Colonic mucosa (tissue), 4 donors: ENCODE measurements around the gene MCF2. TPM values are rescaled to one million over a fixed set of nuclear protein-coding genes. Genes with fewer than 3 reads are reported as not detected.

Experiments used
- DNase-seq: peaks from one replicate; pipeline ENCODE4 v3.0.0-alpha.2; 2020
- H3K27ac ChIP-seq: fragments of 200-600 bp; one replicate; pipeline ENCODE4 v1.8.0; 2021
- H3K27me3 ChIP-seq: fragments of 200-600 bp; one replicate; pipeline ENCODE4 v1.8.0; 2021
- H3K36me3 ChIP-seq: fragments of 200-600 bp; one replicate; pipeline ENCODE4 v1.8.0; 2021
- H3K4me1 ChIP-seq: fragments of 200-600 bp; one replicate; pipeline ENCODE4 v1.8.0; 2021; ENCODE audit warnings: mild to moderate bottlenecking
- H3K4me3 ChIP-seq: fragments of 200-600 bp; one replicate; pipeline ENCODE4 v1.8.0; 2021
- H3K9ac ChIP-seq, 2 donors: one replicate each; pipeline ENCODE4 v1.7.0; 2013; ENCODE audit warnings: control low read depth in 2 of 2, low read depth in 2 of 2, low read length in 2 of 2
- H3K9me3 ChIP-seq: fragments of 200-600 bp; one replicate; pipeline ENCODE4 v1.8.0; 2021
- intact Hi-C: fragments of 100-400 bp; cut with DNase I; formaldehyde crosslinking; loops from one replicate; pipeline ENCODE4 v1.14.1; 2022
- total RNA-seq, 2 donors: library from RNA; stranded (reverse); fragmentation: NEBNext Ultra II Directional in 1 of 2; extraction: Animal tissue kit (Norgen Biotek cat#: 25700) in 1 of 2; gene quantifications; one replicate each; pipeline ENCODE4 v1.2.1, GENCODE V29; 2021
- TF ChIP-seq, protein P1 (sequence below): fragments of 200-600 bp; IDR thresholded peaks from one replicate; pipeline ENCODE4 v1.8.0; 2022; ENCODE audit warnings: antibody characterized with exemption, mild to moderate bottlenecking
- donor health status: healthy.
- donor health status: DM: no; HTN: no; CAD: no.
- donor health status: DM: no; HTN: no; CAD: no.

Gene MCF2
- total RNA-seq, 2 donors from 2014 or later = not detected

DNA sequence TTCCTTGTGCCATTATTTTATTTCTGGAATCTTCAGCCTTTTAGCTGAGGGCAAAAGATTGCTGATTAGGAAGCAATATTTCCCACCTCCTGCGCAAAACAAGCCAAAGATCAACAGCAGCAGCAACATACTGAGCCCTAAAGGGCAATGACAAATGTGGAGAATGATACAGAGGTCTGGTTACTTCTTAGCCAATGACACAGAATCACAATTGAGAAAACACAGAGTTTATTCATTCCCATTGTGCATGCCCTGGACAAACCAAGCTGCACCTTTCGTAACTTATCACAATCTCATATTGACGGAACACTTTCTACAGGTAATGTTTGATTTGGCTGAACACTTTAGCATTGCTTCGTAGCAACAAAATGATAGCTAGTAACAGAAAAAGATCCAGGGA is 164.0 kb downstream of the MCF2 start:
- H3K4me3 ChIP-seq = no peak overlapping the region
- TF ChIP-seq, protein P1, sequence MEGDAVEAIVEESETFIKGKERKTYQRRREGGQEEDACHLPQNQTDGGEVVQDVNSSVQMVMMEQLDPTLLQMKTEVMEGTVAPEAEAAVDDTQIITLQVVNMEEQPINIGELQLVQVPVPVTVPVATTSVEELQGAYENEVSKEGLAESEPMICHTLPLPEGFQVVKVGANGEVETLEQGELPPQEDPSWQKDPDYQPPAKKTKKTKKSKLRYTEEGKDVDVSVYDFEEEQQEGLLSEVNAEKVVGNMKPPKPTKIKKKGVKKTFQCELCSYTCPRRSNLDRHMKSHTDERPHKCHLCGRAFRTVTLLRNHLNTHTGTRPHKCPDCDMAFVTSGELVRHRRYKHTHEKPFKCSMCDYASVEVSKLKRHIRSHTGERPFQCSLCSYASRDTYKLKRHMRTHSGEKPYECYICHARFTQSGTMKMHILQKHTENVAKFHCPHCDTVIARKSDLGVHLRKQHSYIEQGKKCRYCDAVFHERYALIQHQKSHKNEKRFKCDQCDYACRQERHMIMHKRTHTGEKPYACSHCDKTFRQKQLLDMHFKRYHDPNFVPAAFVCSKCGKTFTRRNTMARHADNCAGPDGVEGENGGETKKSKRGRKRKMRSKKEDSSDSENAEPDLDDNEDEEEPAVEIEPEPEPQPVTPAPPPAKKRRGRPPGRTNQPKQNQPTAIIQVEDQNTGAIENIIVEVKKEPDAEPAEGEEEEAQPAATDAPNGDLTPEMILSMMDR = no peak
- intact Hi-C loops = no loop called here
- H3K27ac ChIP-seq = no peak overlapping the region
- H3K27me3 ChIP-seq = no peaks in the 10 kb centered on the region
- no peaks in the 10 kb centered on the region for H3K36me3 ChIP-seq
- no peak for DNase-seq
- no peak overlapping the region for H3K9ac ChIP-seq
- no peaks in the 10 kb centered on the region for H3K9me3 ChIP-seq
- H3K4me1 ChIP-seq = no peaks in the 10 kb centered on the region

DNA sequence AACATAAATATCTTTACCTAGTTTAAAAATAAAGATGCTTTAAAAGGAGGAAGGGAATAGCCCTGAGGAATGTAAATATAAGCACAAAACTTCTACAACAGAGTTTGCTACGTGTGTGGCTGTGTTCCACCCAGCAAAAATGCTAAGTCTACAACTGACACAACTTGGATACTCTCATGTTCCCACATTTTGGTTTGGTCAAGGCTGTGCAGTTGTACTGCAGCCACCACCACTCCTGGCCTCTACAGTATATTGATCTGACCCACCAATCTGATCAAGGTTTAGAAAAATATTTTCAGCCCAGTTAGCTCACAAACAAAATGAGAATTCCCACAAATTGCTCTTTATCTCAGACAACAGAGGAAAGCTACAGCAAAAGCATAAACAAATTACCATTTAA is 165.3 kb downstream of the MCF2 start:
- no peaks in the 10 kb centered on the region for H3K36me3 ChIP-seq
- TF ChIP-seq, protein P1 = no peak
- DNase-seq = no peak
- no peaks in the 10 kb centered on the region for H3K4me1 ChIP-seq
- no peaks in the 10 kb centered on the region for H3K9me3 ChIP-seq
- intact Hi-C loops = no loop called here
- no peak overlapping the region for H3K4me3 ChIP-seq
- no peak overlapping the region for H3K9ac ChIP-seq
- no peaks in the 10 kb centered on the region for H3K27me3 ChIP-seq
- no peak overlapping the region for H3K27ac ChIP-seq

DNA sequence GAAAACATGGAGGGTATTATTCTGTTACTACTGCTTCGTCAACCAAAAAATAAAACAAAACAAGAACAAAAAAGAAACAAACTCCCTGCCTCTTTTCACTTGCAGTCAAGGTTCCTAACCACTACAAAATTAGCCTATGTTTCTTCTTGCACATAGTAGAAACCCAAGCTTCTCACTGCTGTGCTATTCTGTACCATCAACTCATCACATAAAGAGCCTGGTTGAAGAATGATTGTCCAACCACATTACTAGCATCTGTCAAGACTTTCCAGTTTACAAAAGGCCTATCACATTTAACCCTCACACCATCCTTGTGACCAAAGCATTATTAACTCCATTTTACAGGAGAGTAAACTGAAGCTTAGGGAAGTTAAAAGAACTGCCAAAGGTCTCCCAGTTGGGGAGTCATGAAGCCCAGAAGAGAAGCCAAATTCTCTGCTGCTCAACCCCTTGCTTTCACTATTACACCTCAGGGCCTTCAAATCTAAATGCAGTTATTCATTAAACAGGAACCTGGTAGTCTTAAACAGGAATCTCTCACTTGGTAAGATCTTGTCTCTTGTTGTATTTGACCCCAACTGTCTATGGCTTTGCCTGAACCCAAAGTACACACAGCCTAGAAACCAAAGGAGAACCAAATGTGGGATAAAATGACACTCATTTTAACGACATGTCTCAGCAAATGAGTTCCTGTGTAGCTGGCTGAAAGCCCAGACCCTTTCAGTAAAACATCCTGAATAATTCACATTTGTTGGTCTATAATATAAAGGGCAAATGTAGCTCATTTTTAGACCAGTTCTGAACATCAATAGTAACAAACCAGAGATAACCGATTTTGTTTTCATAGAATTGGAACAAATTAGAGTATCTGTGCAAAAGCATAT is 168.8 kb downstream of the MCF2 start:
- no peaks in the 10 kb centered on the region for H3K36me3 ChIP-seq
- TF ChIP-seq, protein P1 = no peak
- H3K27me3 ChIP-seq = no peaks in the 10 kb centered on the region
- intact Hi-C loops = no loop called here
- DNase-seq = no peak
- no peak overlapping the region for H3K4me3 ChIP-seq
- no peak overlapping the region for H3K27ac ChIP-seq
- no peak overlapping the region for H3K9ac ChIP-seq
- no peaks in the 10 kb centered on the region for H3K9me3 ChIP-seq
- H3K4me1 ChIP-seq = no peaks in the 10 kb centered on the region

DNA sequence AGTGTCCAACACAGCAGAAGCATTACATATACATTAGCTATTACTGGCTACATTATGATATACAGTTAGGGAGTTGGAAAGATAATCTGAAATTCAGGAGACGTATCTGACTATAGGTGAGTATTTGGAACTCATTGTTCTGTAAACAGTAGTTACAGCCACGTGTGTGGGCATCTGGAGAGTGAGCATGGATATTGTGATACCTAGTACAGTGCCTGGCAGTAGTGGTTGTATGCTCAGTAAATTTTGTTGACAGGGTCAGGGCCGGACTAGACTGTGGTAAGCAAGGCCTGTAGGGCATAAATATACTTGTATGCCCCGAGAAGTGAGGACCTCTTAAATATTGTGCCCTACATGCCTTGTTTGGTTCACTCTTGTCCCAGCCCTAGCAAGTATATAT is 174.5 kb downstream of the MCF2 start:
- intact Hi-C loops = no loop called here
- DNase-seq = no peak
- Histone ChIP-seq H3K4me3 (no peak overlapping the region), H3K4me1 (no peaks in the 10 kb centered on the region), H3K9ac (no peak overlapping the region), H3K27ac (no peak overlapping the region), H3K9me3 (no peaks in the 10 kb centered on the region), H3K27me3 (no peaks in the 10 kb centered on the region), H3K36me3 (no peaks in the 10 kb centered on the region)
- TF ChIP-seq, protein P1 = no peak

DNA sequence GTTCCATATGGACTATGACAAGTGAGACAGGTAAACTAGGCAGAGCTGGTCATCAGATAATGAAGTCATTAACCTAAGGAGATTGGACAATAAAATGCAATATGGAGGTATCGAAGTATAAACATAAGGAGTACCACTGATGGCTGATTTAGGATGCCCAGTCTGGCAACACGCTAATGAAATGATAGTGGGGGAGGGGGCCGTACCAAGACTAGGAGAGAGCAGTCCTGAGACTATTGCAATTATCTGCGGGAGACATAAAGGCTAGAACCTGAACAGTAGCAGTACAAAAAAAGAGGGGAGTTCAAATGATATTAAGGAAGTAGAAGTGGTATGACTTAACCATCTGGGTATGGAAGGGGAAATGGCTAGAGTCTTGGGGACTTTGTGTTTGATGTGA is 175.1 kb downstream of the MCF2 start:
- H3K36me3 ChIP-seq = no peaks in the 10 kb centered on the region
- H3K27ac ChIP-seq = no peak overlapping the region
- H3K9ac ChIP-seq = no peak overlapping the region
- H3K4me3 ChIP-seq = no peak overlapping the region
- no peaks in the 10 kb centered on the region for H3K27me3 ChIP-seq
- TF ChIP-seq, protein P1 = no peak
- intact Hi-C loops = no loop called here
- H3K4me1 ChIP-seq = no peaks in the 10 kb centered on the region
- H3K9me3 ChIP-seq = no peaks in the 10 kb centered on the region
- no peak for DNase-seq

Other genes with a start within 250 kb of the MCF2 start
- gene F9, start 177.4 kb downstream of the MCF2 start, total RNA-seq = under 1 TPM in 1 of 2 donors, not detected in 1; 0.12 TPM
- gene ATP11C, start 224.9 kb upstream of the MCF2 start, total RNA-seq = 10 to 100 TPM in 1 of 2 donors, 1 to 10 TPM in 1; 9.1 to 15.3 TPM